ENCODE data around the gene LTB.
A peak's percentile ranks its signal among the peaks of the same experiment; 100 is the strongest.

GRCh38 chr6:31580807-31581433 is 1.3 kb downstream of the LTB start:
- TF ChIP-seq ZSCAN20 (CRISPR knock-in tag; IDR thresholded peaks at IDR 0.05; ENCODE audit: borderline replicate concordance) (peak; percentile 29; the same call in 1 of the 2 replicates), ZSCAN31 (CRISPR knock-in tag; IDR thresholded peaks at IDR 0.05; ENCODE audit: low read depth) (peak; percentile 58; the same call in 1 of the 2 replicates), IRF2 (CRISPR knock-in tag; IDR thresholded peaks at IDR 0.05) (peak; percentile 52; the same call in 1 of the 2 replicates), CSRNP1 (CRISPR knock-in tag; IDR thresholded peaks at IDR 0.05) (no peak; the same call in 1 of the 2 replicates), RFX5 (IDR thresholded peaks at IDR 0.05; ENCODE audit: low read depth, low read length) (no peak), E2F5 (CRISPR knock-in tag; conservative IDR thresholded peaks at IDR 0.05) (no peak), ATF6 (CRISPR knock-in tag; conservative IDR thresholded peaks at IDR 0.05) (no peak), KAT2B (IDR thresholded peaks at IDR 0.05; ENCODE audit: borderline replicate concordance, low read depth, low read length) (no peak), CTCF (CRISPR knock-in tag; IDR thresholded peaks at IDR 0.05) (peak; percentile 95)
